SK-N-MC (cell line): ENCODE data around the gene TTBK1.

ENCODE experiments used
- EZH2 ChIP-seq: fragments of 200-600 bp; sonication (generic); IDR thresholded peaks from one replicate; pipeline ENCODE4 v1.6.1; 2017; ENCODE audit warnings: antibody characterized with exemption
- POLR2AphosphoS5 ChIP-seq: IDR thresholded peaks from 2 replicates; pipeline ENCODE4 v1.6.1; 2012; ENCODE audit warnings: mild to moderate bottlenecking, low read depth, low read length, borderline replicate concordance

GRCh38 chr6:43216200-43216599 lies 27.1 kb upstream of the TTBK1 start:
- TF ChIP-seq EZH2 (no peak), POLR2AphosphoS5 (no peak)
